GM06990 (cell line): Measurements from ENCODE around the gene CYP4F12.

ENCODE experiments used
- DNase-seq: peaks from one replicate; pipeline ENCODE4 v3.0.0-alpha.2; 2011; ENCODE audit not compliant: insufficient read length; ENCODE audit errors: extremely low read depth
- H3K27me3 ChIP-seq: replicated peaks from 2 replicates; pipeline ENCODE4 v1.6.0; 2011; ENCODE audit warnings: low read length; ENCODE audit not compliant: control insufficient read depth, insufficient read depth
- H3K36me3 ChIP-seq: 2 replicates; pipeline ENCODE4 v1.5.1; 2011; ENCODE audit warnings: low read length; ENCODE audit not compliant: control insufficient read depth, insufficient read depth
- H3K4me3 ChIP-seq: replicated peaks from 2 replicates; pipeline ENCODE4 v1.5.1; 2011; ENCODE audit warnings: low read depth, mild to moderate bottlenecking, control low read depth, low read length
- CTCF ChIP-seq: IDR thresholded peaks from 2 replicates; pipeline ENCODE4 v1.5.1; 2011; ENCODE audit warnings: low read length, control low read depth, mild to moderate bottlenecking, inconsistent platforms; ENCODE audit not compliant: insufficient read depth, poor library complexity, severe bottlenecking

Gene CYP4F12

DNA sequence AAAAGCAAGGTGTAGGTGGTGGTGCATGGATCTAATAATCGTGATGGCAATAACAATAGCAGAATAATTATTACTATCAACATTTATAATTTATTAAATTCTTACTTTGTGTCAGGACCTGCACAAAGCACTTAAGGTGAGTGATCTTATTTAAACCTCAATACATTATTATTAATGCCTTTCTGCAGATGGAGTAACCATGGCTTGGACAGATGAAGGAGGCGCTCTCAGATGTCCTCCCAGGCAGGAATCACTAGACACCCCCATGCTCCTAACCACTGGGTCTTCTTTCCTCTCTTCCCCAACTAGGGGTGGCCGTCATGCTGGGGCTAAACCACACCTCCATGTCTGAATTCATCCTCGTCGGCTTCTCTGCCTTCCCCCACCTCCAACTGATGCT is 54.8 kb downstream of the CYP4F12 start, which contains the start of gene OR10H2:
OR10H2 (plus strand) TSS at position 301 of the 400 bp plus-strand sequence; CDS start at position 321, 20 bp downstream.
- no peak for DNase-seq
- Histone ChIP-seq H3K36me3 (no peaks in the 10 kb centered on the region), H3K27me3 (no peaks in the 10 kb centered on the region), H3K4me3 (no peak within 1 kb of the TSS)
- no peak for TF ChIP-seq CTCF

GRCh38 chr19:15730538-15730937 is 57.7 kb downstream of the CYP4F12 start:
- no peaks in the 10 kb centered on the region for H3K36me3 ChIP-seq
- no peak for TF ChIP-seq CTCF
- DNase-seq, result no peak
- H3K27me3 ChIP-seq, result no peaks in the 10 kb centered on the region; the same call in 1 of the 2 replicates
- H3K4me3 ChIP-seq, result no peak overlapping the region

DNA sequence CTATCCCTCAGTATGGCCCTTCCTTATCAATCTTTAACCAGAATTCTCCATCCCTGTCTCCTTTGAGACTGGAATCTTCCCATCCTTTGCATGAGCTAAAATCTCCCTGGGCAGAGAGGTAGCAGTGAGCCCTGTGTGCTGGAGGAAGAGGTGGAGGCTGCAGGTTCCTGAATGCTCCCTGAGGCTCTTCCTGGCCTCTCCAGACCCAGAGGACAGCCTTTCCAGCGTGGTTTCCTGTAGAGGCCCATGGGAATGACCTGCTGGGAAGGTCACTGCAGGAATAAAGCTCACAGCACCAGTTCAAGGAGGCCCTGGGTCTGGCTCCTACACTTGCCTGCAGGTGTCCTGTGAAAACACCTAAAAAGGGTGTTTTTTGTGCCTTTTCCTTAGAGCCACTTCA is 59.5 kb downstream of the CYP4F12 start:
- TF ChIP-seq CTCF, result no peak
- H3K27me3 ChIP-seq, result no peaks in the 10 kb centered on the region; the same call in 1 of the 2 replicates

GRCh38 chr19:15733895-15734294 is 61.0 kb downstream of the CYP4F12 start:
- no peak for DNase-seq
- no peaks in the 10 kb centered on the region; the same call in 1 of the 2 replicates for H3K27me3 ChIP-seq
- H3K36me3 ChIP-seq, result no peaks in the 10 kb centered on the region
- no peak overlapping the region for H3K4me3 ChIP-seq
- no peak for TF ChIP-seq CTCF

More for the DNA sequence above, 59.5 kb downstream of the CYP4F12 start:
- no peak for DNase-seq
- no peak overlapping the region for H3K4me3 ChIP-seq
- H3K36me3 ChIP-seq, result no peaks in the 10 kb centered on the region

DNA sequence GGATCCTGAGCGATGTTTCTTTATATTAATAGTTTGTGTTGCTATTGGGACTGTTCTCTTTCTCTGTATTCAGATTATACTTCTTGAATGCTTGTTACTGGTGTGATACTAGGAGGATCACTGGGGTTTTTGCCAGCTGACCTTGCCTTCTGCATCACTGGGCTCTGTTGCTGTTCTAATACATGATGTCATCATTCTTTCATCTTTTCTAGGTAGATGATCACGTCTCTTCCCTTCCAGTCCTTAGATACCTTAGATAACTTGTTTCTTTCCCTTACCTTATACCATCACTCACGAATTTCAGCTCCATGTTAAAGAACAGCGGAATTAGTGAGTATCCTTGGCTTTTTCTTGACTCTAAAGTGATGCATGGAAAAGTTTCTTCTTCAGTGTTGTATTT is 64.8 kb downstream of the CYP4F12 start, which contains the start of gene OR10H3:
OR10H3 (plus strand) TSS at position 264 of the 400 bp plus-strand sequence. CDS start 3,408 bp downstream, outside the sequence.
- H3K36me3 ChIP-seq, result no peaks in the 10 kb centered on the region
- no peaks in the 10 kb centered on the region; the same call in 1 of the 2 replicates for H3K27me3 ChIP-seq
- DNase-seq, result no peak
- H3K4me3 ChIP-seq, result no peak within 1 kb of the TSS
- TF ChIP-seq CTCF, result no peak

GRCh38 chr19:15740785-15741184 is 67.9 kb downstream of the CYP4F12 start:
- DNase-seq, result no peak
- no peak overlapping the region for H3K4me3 ChIP-seq
- H3K27me3 ChIP-seq, result no peaks in the 10 kb centered on the region
- no peaks in the 10 kb centered on the region for H3K36me3 ChIP-seq
- no peak for TF ChIP-seq CTCF
